AG04450 (cell line): ENCODE measurements around the gene ELK4. TPM values are rescaled to one million over a fixed set of nuclear protein-coding genes. Genes with fewer than 3 reads are reported as not detected.

ENCODE experiments used
- CTCF ChIA-PET: fragments of 300-600, 350-600 bp; formaldehyde crosslinking; extraction: SDS; loops from one replicate; lab custom pipeline; 2022; ENCODE audit warnings: antibody characterized with exemption, inconsistent platforms; lab: Charles Lee
- POLR2A ChIA-PET: fragments of 350-600 bp; formaldehyde crosslinking; extraction: SDS; loops from one replicate; lab custom pipeline; 2021; ENCODE audit warnings: antibody characterized with exemption, inconsistent platforms; lab: Yijun Ruan, JAX
- DNase-seq: peaks from one replicate; pipeline ENCODE4 v3.0.0-alpha.2; 2011; ENCODE audit warnings: low read depth, low spot score
- H3K27ac ChIP-seq: one replicate; pipeline ENCODE4 v1.5.1; 2012; ENCODE audit warnings: low read depth, low read length, control low read depth
- H3K27me3 ChIP-seq: one replicate; pipeline ENCODE4 v1.6.0; 2012; ENCODE audit warnings: low read length; ENCODE audit not compliant: control insufficient read depth, insufficient read depth
- H3K4me3 ChIP-seq: 2 replicates; pipeline ENCODE4 v1.5.1; 2011; ENCODE audit warnings: mild to moderate bottlenecking, low read depth, low read length, control low read depth
- H3K9me3 ChIP-seq: 2 replicates; pipeline ENCODE4 v1.5.1; 2012; ENCODE audit warnings: low read length; ENCODE audit not compliant: control insufficient read depth, insufficient read depth
- CTCF ChIP-seq: IDR thresholded peaks from 2 replicates; pipeline ENCODE4 v1.5.1; 2011; ENCODE audit warnings: low read depth, low read length, control low read depth, inconsistent platforms
- polyA plus RNA-seq: library from polyadenylated mRNA; depleted of rRNA; stranded (reverse); fragments of >200 nt; gene quantifications from 2 replicates; pipeline ENCODE4 v1.2.3, GENCODE V29; 2011

Gene ELK4
- polyA plus RNA-seq, 1 experiment = 8.6 TPM

DNA sequence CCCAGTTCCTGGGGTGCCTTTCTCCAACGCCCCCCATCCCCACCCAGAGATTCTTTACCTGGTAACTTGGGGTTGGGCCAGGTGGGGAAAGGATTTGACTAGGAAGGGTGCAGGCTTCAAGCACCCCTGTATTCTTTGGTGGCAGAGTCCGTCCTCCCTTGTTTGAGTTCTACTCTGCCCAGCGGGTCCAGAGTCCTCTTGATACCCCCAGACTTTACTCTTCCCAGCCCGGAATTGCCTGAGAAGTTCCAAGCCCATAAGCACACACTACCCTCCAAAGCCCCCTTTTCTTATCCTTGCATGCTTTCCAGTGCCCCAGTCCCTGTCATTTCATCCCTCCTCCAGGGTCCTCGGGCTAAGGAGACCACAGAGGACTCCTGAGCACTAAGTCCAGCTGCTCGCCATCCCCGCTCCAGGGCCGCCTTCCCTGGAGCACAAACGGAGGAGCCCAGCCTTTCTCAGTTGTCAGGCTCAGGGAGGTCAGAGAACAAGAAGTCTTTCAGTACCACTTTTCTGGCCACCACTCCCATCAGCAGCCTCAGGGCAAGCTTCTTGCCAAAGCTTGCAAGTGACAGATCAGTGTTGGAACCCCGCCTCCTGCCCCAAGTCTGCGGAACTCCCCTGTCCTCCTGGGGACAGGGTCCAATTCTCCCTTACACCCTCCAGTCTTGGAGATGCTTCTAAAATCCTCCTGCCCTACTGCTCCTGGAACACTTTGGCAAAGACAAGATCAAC lies 36.3 kb upstream of the ELK4 start:
- no peak for TF ChIP-seq CTCF
- POLR2A ChIA-PET = no interaction called here
- Histone ChIP-seq H3K9me3 (no peaks in the 10 kb centered on the region), H3K27me3 (no peaks in the 10 kb centered on the region), H3K27ac (no peak overlapping the region), H3K4me3 (no peak overlapping the region)
- CTCF ChIA-PET = interaction anchor here (0.8 to 6.9 kb wide), 2 partner anchors 11 to 80 kb away, joined by 3 to 60 read pairs; no protein-coding TSS in a partner anchor
- no peak for DNase-seq

DNA sequence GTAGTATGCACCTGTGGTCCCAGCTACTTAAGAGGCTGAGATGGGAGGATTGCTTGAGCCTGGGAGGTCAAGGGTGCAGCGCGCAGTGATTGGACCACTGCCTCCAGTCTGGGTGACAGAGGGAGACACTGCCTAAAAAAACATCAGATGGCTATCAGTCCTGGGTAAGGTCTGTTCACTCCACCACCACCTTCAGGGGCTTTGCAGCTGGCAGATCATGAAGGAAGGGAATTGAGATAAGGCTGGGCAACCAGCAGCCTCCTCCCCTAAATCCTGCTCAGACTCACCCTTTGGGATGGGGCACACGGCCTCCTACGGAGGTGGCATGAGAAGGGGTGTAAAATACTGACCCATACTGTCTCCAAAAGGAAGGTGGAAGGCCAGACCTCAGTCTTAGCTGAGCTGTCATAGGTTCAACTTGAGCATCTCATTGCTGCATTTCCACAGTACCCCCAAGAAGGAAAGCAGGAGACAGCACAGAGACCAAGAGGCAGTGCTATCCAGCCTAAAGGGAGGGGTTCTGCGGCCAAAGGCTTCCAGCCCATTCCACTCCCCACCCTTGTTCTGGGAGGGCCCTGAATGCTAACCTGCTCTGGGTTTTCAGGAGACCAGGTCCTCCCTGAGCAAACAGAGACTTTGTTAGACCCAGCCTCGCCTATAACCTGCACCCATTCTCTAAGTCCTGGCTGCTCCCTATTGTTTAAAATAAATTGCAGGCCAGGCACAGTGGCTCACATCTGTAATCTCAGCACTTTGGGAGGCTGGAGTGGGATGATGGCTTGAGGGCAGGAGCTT lies 34.8 kb upstream of the ELK4 start:
- no peaks in the 10 kb centered on the region for H3K9me3 ChIP-seq
- POLR2A ChIA-PET = no interaction called here
- no peaks in the 10 kb centered on the region for H3K27me3 ChIP-seq
- DNase-seq = no peak
- no peak overlapping the region for H3K27ac ChIP-seq
- no peak for TF ChIP-seq CTCF
- CTCF ChIA-PET = interaction anchor here (0.8 to 6.9 kb wide), 2 partner anchors 9 to 44 kb away, joined by 3 to 60 read pairs; no protein-coding TSS in a partner anchor
- H3K4me3 ChIP-seq = no peak overlapping the region

DNA sequence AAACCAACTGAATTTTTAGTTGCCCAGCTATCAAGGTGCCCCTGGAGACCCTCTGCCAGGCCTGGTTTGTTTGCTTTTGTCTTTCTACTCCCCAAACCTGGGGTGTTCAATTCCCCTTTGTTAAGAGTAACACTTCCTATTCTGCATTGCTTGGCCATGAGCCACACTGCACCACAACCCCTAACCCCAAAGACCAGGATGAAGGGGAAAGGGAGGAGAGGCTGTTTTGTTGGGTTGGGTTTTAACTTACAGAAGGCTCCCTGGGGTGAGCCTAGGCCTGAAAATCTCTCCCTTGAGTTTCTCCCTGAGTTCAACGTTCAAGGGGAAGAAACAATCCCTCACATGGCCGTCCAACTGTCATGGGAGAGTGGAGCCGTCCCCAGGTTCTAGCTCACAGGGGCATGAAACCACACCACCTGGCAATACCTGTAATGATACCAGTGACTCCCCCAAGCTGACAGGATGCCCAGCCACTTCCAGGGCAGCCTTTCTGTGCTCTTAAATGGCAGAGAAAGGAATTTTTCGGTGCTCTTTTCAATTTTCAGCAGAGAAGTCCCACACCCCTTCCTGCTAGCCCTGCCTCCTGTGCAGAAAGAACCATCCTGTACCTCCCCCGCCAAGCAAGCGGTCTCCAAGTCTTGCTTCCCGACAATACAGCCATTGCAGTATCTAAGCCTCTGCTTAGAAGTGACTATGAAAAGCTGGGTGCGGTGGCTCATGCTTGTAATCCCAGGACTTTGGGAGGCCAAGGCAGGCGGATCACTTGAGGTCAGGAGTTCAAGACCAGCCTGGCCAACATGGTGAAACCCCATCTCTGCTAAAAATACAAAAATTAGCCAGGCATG lies 33.6 kb upstream of the ELK4 start:
- CTCF ChIA-PET = interaction anchor here (0.8 to 12.9 kb wide), 4 partner anchors 8 to 312 kb away, joined by 3 to 489 read pairs (median 34); no protein-coding TSS in a partner anchor
- Histone ChIP-seq H3K4me3 (no peak overlapping the region), H3K27ac (no peak overlapping the region), H3K27me3 (no peaks in the 10 kb centered on the region), H3K9me3 (no peaks in the 10 kb centered on the region)
- TF ChIP-seq CTCF = no peak
- no peak for DNase-seq
- POLR2A ChIA-PET = no interaction called here

DNA sequence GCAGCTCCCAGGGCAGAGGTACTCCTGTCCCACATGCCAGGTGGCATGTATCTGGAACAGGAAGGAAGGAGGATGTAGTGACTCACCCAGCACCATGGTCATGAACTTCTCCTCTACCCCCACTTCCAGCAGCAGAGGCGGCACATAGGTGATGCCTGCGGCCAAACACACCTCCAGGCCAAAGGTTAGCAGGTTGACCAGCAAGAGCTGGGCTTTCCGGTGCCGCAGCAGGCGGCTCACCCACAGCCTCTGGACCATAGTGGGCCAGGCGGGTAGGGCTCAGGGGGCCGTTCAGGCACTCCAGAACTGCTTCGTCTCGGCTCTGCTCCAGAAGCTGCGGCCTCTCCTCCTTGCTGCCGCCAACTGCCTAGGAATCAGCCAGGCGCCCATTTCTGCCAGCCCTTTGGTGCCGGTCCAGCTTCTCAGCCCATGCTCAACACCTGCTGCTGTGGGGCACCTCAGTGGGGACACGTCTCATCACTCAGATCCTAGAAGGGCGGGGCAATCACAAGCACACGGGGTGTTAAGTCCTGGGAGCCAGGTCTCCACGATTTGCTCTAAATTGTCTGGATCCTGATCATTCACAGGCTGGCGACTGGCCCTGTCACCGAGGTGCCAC lies 32.7 kb upstream of the ELK4 start:
- Histone ChIP-seq H3K9me3 (no peaks in the 10 kb centered on the region), H3K27ac (no peak overlapping the region), H3K4me3 (no peak overlapping the region), H3K27me3 (no peaks in the 10 kb centered on the region)
- ChIA-PET CTCF (interaction anchor here (2.0 to 12.9 kb wide), 2 partner anchors 73 to 313 kb away, joined by 7 to 489 read pairs; no protein-coding TSS in a partner anchor), POLR2A (interaction anchor here (1.3 kb wide), 1 partner anchor 32 kb away, joined by 3 read pairs; the partner anchor contains the start of gene ELK4)
- DNase-seq = no peak
- no peak for TF ChIP-seq CTCF
